Measurements from ENCODE around the gene BMP3. TPM values are rescaled to one million over a fixed set of nuclear protein-coding genes. Genes with fewer than 3 reads are reported as not detected.
A peak's percentile ranks its signal among the peaks of the same experiment; 100 is the strongest.

The BMP3 gene
- total RNA-seq, 2 experiments from 2014 or later, result not detected

DNA sequence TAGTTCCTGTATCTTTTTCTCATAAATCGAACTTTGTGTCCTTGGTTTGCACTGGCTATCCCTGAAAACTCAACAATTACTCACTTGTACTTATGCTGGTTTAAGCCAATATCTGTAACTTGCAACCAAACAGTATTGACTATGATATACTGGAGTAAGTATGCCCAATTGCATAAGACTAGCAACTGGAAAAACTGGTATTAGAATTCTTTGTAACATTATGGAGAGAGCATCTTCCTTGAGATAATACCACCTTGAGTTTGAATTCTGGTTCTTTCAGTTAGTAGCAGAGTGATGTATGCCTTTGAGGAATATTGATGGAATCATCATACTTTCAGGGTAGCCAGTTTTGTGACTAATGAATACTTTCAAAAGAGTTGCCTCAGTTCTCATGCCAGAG is 28.1 kb downstream of the BMP3 start:
- Mint-ChIP-seq H3K27ac (no peak overlapping the region), H3K9me3 (ENCODE audit: low read depth) (no peaks in the 10 kb centered on the region), H3K4me1 (no peaks in the 10 kb centered on the region), H3K36me3 (no peaks in the 10 kb centered on the region), H3K27me3 (peaks cover 31% of the 10 kb centered on the region), H3K4me3 (no peak overlapping the region)
- DNase-seq (no peak), ATAC-seq (no peak)
- CTCF ChIA-PET, result interaction anchor here (1.4 kb wide), 1 partner anchor 11 kb away, joined by 4 read pairs; no protein-coding TSS in a partner anchor

DNA sequence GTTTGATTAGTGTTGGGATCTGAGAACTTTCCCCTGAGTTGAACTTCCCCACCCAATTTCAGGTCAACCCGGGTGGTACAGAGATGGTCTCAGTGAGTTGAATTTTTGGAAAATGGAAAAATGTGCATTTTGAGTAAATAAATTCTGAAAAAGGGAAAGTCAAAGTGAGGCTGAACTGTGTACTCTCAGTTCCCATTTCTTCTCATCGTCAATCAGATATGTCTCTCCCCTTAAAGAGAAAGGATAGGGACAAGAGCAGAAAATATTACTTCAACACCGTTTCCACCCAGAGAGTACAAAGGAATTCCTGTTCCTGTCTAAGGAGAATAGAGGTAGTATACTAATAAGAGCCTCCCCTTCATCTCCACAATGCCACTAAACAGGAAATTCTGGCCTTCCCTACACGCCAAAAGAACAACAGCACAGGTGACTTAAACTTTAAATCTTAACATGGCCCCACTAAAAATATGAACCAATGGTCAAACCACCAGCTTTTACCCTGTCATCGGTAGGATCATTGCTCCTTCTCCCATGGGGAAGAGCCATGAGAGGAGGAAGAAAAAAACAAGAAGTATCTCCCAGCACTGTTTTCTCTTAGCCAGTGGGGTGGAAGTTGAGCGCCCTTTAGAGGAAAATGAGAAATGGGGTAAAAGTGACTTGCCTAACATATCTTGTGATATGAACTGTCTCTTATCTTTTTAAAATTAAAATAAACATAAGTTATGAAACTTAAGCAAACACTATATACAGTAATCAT is 30.3 kb downstream of the BMP3 start:
- Mint-ChIP-seq H3K4me3 (no peak overlapping the region), H3K9me3 (ENCODE audit: low read depth) (no peaks in the 10 kb centered on the region), H3K27me3 (peaks cover 36% of the 10 kb centered on the region), H3K36me3 (no peaks in the 10 kb centered on the region), H3K4me1 (no peaks in the 10 kb centered on the region), H3K27ac (no peak overlapping the region)
- no peak for ATAC-seq
- CTCF ChIA-PET, result no interaction called here
- DNase-seq, result no peak

DNA sequence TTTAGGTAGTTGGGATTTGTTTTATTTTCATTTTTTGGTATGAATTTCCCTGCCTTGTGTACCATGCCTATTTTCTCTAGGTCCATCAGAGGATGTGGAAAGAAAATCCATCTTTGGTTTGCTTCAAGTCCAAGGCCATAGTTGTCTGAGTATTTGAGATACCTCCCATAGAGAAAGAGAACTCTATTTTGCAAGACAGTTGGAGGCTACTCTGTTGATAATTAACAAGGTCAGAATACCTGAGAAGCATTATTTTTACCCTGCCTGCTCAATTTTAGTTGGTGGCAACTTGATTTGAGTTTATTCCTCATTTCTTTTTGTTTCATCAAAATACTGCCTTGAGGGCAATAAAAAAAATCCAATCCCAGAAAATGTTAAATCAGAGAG is 30.8 kb downstream of the BMP3 start:
- Mint-ChIP-seq H3K9me3 (ENCODE audit: low read depth) (no peaks in the 10 kb centered on the region), H3K4me3 (no peak overlapping the region), H3K4me1 (no peaks in the 10 kb centered on the region), H3K36me3 (no peaks in the 10 kb centered on the region), H3K27ac (no peak overlapping the region), H3K27me3 (peaks cover 36% of the 10 kb centered on the region)
- ATAC-seq, result no peak
- no peak for DNase-seq
- CTCF ChIA-PET, result no interaction called here

DNA sequence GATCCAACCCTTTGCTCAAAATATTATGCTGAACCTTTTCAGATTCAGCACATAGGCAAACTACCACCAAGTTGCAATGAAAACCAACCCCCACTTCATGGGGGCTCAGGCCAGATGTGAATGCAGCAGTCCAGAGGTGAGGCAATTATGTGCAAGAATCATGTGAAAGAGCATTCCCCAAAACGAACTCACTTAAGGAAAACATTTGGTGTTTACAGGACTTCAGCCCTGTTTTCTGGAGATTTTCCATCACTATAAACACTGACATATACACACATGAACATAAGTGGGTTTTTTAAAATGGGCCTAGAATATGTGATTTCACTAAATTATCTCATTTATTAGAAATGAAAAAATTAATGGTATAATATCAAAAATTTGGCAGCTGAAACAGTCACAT is 31.5 kb downstream of the BMP3 start:
- H3K27me3 Mint-ChIP-seq, result peaks cover 33% of the 10 kb centered on the region

DNA sequence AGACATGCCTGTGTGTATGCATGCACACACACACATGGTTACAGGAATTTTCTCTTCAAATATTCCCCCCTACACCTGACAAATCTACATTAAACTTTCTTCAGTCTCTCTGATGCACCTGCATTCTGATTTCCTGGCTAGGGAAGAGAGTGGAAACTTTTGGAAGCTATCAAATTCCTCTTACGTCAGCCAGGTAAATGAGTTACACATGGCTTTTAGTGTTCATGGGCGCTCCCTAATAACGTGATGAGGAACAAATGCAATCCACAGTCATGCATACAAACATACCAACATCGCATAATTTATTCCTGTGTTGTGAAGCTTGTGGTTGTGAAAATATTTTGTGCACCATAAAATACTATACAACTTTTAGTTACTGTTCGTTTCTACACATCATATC is 34.9 kb downstream of the BMP3 start:
- H3K4me1 Mint-ChIP-seq, result no peaks in the 10 kb centered on the region
- no peaks in the 10 kb centered on the region for H3K36me3 Mint-ChIP-seq
- H3K27ac Mint-ChIP-seq, result no peak overlapping the region
- peaks cover 29% of the 10 kb centered on the region for H3K27me3 Mint-ChIP-seq
- no peaks in the 10 kb centered on the region for H3K9me3 Mint-ChIP-seq (ENCODE audit: low read depth)
- no peak overlapping the region for H3K4me3 Mint-ChIP-seq
- ATAC-seq (no peak), DNase-seq (no peak)
- CTCF ChIA-PET, result no interaction called here

More for the DNA sequence above, 31.5 kb downstream of the BMP3 start:
- DNase-seq, result no peak
- Mint-ChIP-seq H3K27ac (no peak overlapping the region), H3K4me3 (no peak overlapping the region), H3K36me3 (no peaks in the 10 kb centered on the region), H3K9me3 (ENCODE audit: low read depth) (no peaks in the 10 kb centered on the region), H3K4me1 (no peaks in the 10 kb centered on the region)
- CTCF ChIA-PET, result no interaction called here
- no peak for ATAC-seq

DNA sequence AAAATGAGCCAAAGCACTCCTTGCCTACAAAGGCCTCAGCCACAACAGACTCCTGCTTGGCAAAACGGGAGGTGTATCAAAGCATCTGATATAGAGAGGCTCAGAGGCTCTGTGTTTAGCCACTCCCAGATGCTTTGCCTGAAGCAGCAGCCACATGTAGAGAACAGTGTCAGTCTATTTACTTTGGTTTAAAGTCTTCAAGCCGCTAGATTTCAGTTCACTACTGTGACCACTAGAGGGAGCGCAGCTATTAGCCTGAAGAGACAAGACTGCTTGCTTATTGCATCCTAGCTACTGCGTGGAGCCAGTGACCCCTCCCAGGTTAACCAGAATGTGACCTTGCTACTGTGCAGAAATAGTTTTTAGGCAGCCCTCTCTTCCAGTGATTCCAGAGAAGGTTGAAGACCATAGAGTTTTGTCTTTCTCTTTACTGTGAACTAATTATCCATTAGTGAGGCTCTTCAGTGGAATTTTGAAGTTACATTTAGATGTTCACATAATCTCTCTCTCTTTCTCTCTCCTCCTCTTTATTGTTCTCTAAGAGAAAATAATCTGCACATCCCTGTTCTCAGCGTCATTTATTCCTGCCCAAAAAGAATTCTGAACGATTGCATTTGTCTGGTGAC is 39.3 kb downstream of the BMP3 start:
- CTCF ChIA-PET, result interaction anchor here (0.6 to 3.2 kb wide), 11 partner anchors 9 to 284 kb away, joined by 3 to 33 read pairs (median 4); no protein-coding TSS in a partner anchor
- Mint-ChIP-seq H3K27ac (no peak overlapping the region), H3K27me3 (peaks cover 22% of the 10 kb centered on the region), H3K4me3 (no peak overlapping the region), H3K4me1 (no peaks in the 10 kb centered on the region), H3K9me3 (ENCODE audit: low read depth) (no peaks in the 10 kb centered on the region), H3K36me3 (no peaks in the 10 kb centered on the region)
- DNase-seq (peak; percentile 78), ATAC-seq (peak; percentile 82)

DNA sequence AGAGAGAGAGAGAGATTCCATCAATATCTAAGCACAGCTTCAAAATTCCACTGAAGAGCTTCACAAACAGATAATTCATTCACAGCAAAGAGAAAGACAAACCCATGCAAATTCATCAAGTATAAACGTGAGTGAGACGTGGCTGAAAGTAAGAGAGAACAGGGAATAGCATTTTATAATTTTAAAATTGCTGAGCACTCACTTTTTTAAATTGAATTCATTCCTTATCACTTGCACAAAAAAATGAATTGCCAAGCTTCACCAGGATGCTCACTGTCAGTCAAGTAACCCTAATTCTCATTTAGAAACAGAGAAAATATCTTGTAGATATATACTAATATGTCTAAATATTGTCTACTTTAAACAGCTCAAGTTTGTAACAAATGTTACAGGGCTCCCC is 40.5 kb downstream of the BMP3 start:
- no peak overlapping the region for H3K4me3 Mint-ChIP-seq
- peaks cover 17% of the 10 kb centered on the region for H3K27me3 Mint-ChIP-seq
- H3K9me3 Mint-ChIP-seq (ENCODE audit: low read depth), result no peaks in the 10 kb centered on the region
- no peaks in the 10 kb centered on the region for H3K4me1 Mint-ChIP-seq
- DNase-seq (no peak), ATAC-seq (no peak)
- H3K36me3 Mint-ChIP-seq, result no peaks in the 10 kb centered on the region
- no peak overlapping the region for H3K27ac Mint-ChIP-seq
- CTCF ChIA-PET, result interaction anchor here (1.1 to 3.2 kb wide), 7 partner anchors 8 to 283 kb away, joined by 3 to 33 read pairs (median 4); partner anchors contain the start of gene BMP3

DNA sequence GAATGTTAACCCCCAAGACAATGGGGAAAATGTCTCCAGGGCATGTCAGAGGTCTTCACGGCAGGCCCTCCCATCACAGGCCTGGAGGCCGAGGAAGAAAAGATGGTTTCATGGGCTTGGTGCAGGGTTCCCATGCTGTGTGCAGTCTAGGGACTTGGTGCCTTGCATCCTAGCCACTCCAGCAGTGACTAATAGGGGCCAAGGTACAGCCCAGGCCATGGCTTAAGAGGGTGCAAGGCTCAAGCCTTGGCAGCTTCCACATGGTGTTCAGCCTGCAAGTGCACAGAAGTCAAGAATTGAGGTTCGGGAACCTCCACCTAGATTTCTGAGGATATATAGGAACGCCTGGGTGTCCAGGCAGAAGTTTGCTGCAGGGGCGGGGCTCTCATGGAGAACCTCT is 50.6 kb downstream of the BMP3 start:
- Mint-ChIP-seq H3K9me3 (ENCODE audit: low read depth) (no peaks in the 10 kb centered on the region), H3K27me3 (peaks cover 9% of the 10 kb centered on the region), H3K27ac (no peak overlapping the region), H3K36me3 (no peaks in the 10 kb centered on the region), H3K4me3 (no peak overlapping the region), H3K4me1 (no peaks in the 10 kb centered on the region)
- DNase-seq, result no peak
- CTCF ChIA-PET, result no interaction called here
- no peak for ATAC-seq

DNA sequence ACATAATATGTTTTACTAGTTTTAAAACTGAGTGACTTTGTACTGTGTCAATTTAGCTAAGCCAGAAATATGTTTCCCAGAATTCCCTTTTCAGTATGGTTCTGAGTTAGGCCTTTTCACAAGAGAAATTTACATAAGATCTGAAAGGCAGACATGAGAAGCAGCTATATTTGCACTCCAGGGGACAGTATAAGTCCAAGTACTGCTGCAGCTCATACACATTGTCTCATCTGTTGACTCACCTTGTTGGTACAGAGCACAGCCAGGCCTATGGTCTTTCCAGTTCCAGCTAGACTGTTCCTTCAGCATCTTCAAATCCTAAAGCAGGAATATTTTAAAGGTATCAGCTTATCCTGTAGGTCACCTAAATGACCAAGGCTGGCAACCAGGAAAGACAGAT is 53.5 kb downstream of the BMP3 start:
- no peak overlapping the region for H3K4me3 Mint-ChIP-seq
- DNase-seq, result no peak
- H3K4me1 Mint-ChIP-seq, result no peaks in the 10 kb centered on the region
- H3K9me3 Mint-ChIP-seq (ENCODE audit: low read depth), result no peaks in the 10 kb centered on the region
- no peak for ATAC-seq
- no peak overlapping the region for H3K27ac Mint-ChIP-seq
- CTCF ChIA-PET, result interaction anchor here (1.7 kb wide), 1 partner anchor 15 kb away, joined by 10 read pairs; no protein-coding TSS in a partner anchor
- no peaks in the 10 kb centered on the region for H3K36me3 Mint-ChIP-seq
- H3K27me3 Mint-ChIP-seq, result peaks cover 4% of the 10 kb centered on the region

DNA sequence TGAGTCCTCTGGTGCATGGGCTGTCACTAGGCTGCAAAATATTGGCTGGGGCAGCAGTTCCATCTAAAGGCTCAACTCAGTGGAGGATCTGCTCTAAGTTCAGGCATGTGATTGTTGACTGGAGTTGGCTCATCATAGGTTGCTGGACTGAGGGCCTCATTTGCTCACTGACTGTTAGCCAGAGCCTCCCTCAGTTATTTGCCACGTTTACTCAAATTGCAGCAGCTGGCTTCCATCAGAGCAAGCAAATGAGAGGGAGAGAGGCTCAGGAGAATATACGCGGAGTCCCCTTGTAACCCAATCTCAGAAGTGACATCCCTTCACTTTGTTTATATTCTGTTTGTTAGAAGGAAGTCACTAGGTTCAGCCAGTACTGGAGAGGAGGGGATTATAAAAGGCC is 54.1 kb downstream of the BMP3 start:
- CTCF ChIA-PET, result interaction anchor here (1.1 to 1.7 kb wide), 2 partner anchors 15 to 268 kb away, joined by 3 to 10 read pairs; no protein-coding TSS in a partner anchor
- H3K9me3 Mint-ChIP-seq (ENCODE audit: low read depth), result no peaks in the 10 kb centered on the region
- no peak for DNase-seq
- no peak for ATAC-seq
- H3K36me3 Mint-ChIP-seq, result no peaks in the 10 kb centered on the region
- H3K4me3 Mint-ChIP-seq, result no peak overlapping the region
- H3K27me3 Mint-ChIP-seq, result peaks cover 4% of the 10 kb centered on the region
- H3K4me1 Mint-ChIP-seq, result no peaks in the 10 kb centered on the region
- no peak overlapping the region for H3K27ac Mint-ChIP-seq

DNA sequence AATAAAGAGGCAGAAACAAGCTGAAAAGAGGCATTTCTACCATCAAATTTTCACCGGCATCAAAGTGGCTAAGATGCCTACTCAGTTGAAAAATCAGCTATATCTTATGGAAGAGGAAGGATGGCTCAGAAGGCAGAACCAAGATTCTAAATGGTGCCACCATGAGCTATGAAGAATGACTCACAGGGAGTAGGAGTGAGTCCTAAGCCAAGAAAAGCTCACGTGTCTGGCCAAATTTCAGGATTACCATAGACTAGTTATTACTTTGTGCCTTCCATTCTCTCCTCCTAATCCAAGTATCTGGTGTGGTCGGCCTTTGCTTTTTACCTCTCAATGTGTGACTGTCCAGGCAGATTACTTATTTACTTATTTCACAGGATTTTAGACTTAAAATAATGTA is 54.8 kb downstream of the BMP3 start:
- DNase-seq (no peak), ATAC-seq (no peak)
- Mint-ChIP-seq H3K4me3 (no peak overlapping the region), H3K4me1 (no peaks in the 10 kb centered on the region), H3K27me3 (peaks cover 4% of the 10 kb centered on the region), H3K36me3 (no peaks in the 10 kb centered on the region), H3K27ac (no peak overlapping the region), H3K9me3 (ENCODE audit: low read depth) (no peaks in the 10 kb centered on the region)
- CTCF ChIA-PET, result interaction anchor here (1.1 kb wide), 1 partner anchor 267 kb away, joined by 3 read pairs; no protein-coding TSS in a partner anchor

DNA sequence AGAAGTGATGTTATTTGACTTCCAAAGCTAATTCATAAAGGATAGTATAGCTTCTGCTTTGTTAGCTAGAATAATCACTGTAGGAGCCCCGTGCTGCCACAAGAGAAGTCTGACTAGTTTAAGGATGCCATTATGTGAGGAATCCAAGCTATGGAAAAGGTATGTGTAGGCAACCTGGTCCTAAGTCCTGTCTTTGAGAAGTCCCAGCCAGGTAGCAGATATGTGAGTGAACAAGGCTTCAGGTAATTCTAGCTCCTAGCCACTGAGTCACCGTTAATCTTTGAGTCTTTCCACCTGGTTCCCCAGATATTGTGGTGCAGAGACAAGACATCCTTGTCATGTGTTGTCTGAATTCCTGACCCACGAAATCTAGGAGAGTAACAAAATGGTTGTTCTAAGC is 55.5 kb downstream of the BMP3 start:
- CTCF ChIA-PET, result no interaction called here
- H3K36me3 Mint-ChIP-seq, result no peaks in the 10 kb centered on the region
- no peaks in the 10 kb centered on the region for H3K9me3 Mint-ChIP-seq (ENCODE audit: low read depth)
- no peak overlapping the region for H3K27ac Mint-ChIP-seq
- DNase-seq (no peak), ATAC-seq (no peak)
- no peaks in the 10 kb centered on the region for H3K4me1 Mint-ChIP-seq
- H3K4me3 Mint-ChIP-seq, result no peak overlapping the region
- H3K27me3 Mint-ChIP-seq, result no peaks in the 10 kb centered on the region

DNA sequence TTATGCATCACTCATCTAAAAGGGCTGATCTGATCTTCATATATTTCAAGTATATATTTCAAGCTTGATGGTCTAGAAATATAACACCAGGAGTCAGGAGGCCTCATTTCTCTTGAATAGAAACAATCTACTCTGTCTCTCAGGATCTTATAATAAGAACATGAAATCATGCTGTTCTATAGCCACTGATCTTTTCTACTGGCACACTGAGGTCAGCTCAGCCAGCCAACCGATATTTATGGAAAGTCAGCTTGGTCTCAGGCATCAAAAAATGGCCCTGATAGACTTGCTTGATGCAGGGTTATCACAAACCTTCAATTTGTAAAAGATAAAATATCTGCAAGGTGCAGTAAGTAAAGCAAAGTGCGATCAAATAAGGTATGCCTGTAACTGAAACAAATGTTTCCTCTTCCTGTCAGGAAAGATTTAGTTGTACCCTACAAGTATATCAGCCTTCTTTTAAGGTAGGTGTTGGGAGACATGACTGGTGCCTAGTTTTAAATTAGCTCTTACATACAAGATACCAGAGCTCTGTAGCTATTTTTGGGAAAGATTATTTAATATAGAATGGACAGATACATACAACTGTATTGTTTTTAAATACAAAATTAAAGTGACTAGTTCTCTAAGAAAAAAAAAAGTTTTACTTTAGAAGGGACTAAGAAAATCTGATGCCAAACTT is 63.4 kb downstream of the BMP3 start:
- Mint-ChIP-seq H3K4me1 (no peaks in the 10 kb centered on the region), H3K9me3 (ENCODE audit: low read depth) (no peaks in the 10 kb centered on the region), H3K4me3 (no peak overlapping the region), H3K27me3 (no peaks in the 10 kb centered on the region), H3K36me3 (no peaks in the 10 kb centered on the region), H3K27ac (no peak overlapping the region)
- no peak for DNase-seq
- CTCF ChIA-PET, result interaction anchor here (1.5 kb wide), 1 partner anchor 24 kb away, joined by 4 read pairs; no protein-coding TSS in a partner anchor
- no peak for ATAC-seq
